HCT116 (cell line): Measurements from ENCODE around the gene PCP2.

Source experiments
- JUND ChIP-seq: IDR thresholded peaks from 2 replicates; pipeline ENCODE4 v1.6.1; 2012
- POLR2A ChIP-seq: IDR thresholded peaks from 2 replicates; pipeline ENCODE4 v1.7.0; 2011; ENCODE audit warnings: borderline replicate concordance; ENCODE audit not compliant: insufficient read depth, insufficient read length; ENCODE audit errors: extremely low read depth
- POLR2AphosphoS5 ChIP-seq: IDR thresholded peaks from 2 replicates; pipeline ENCODE4 v1.6.1; 2011; ENCODE audit warnings: mild to moderate bottlenecking, low read depth, low read length, moderate library complexity
- ZFX ChIP-seq: fragments of 450-650 bp; IDR thresholded peaks from 2 replicates; pipeline ENCODE4 v1.6.1; 2017
- TF ChIP-seq, protein P1 (sequence below), 3 experiments: fragments of 200-600 bp in 1 of 3; sonication (generic) in 1 of 3; IDR thresholded peaks in 2 of 3; conservative IDR thresholded peaks in 1 of 3; 2 replicates each; pipeline ENCODE4 v1.5.1; 2012 to 2017; ENCODE audit warnings: low read depth in 2 of 3, low read length in 2 of 3, antibody characterized with exemption in 1 of 3, borderline replicate concordance in 1 of 3, control low read depth in 1 of 3, mild to moderate bottlenecking in 1 of 3, mixed read lengths in 1 of 3, mixed run types in 1 of 3, moderate library complexity in 1 of 3; ENCODE audit not compliant: insufficient read depth in 1 of 3

DNA sequence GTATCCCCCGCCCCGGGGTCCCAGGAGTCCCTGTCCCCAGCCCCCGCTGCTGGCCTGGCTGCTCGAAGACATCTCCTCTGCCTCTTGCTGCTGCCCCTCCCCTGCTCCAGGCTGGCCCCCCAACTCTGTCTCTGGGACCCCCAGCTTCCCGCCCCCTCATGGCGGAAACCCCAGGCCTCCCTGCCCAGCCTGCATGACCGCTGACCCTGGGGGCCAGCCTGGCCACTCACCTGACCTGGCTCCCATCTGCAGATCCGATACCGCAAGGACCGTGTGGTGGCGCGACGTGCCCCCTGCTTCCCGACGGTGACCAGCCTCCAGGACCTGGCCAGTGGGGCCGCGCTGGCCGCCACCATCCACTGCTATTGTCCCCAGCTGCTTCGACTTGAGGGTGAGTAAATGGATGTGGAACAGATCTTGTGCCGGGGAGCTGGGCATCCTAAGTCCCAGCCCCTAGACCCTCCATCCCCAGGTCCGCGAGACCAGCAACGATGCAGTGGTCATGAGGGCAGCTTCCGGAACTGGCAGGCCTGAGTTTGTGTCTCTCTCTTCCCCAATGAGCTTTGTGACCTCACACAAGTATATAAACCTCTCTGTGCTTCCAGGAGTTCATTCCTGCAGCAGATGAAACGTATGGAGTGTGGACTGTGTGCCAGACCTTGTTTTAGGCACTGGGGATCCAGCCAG lies 25.5 kb downstream of the PCP2 start:
- TF ChIP-seq ZFX = no peak
- TF ChIP-seq POLR2AphosphoS5 = no peak
- no peak for TF ChIP-seq POLR2A
- TF ChIP-seq, protein P1, sequence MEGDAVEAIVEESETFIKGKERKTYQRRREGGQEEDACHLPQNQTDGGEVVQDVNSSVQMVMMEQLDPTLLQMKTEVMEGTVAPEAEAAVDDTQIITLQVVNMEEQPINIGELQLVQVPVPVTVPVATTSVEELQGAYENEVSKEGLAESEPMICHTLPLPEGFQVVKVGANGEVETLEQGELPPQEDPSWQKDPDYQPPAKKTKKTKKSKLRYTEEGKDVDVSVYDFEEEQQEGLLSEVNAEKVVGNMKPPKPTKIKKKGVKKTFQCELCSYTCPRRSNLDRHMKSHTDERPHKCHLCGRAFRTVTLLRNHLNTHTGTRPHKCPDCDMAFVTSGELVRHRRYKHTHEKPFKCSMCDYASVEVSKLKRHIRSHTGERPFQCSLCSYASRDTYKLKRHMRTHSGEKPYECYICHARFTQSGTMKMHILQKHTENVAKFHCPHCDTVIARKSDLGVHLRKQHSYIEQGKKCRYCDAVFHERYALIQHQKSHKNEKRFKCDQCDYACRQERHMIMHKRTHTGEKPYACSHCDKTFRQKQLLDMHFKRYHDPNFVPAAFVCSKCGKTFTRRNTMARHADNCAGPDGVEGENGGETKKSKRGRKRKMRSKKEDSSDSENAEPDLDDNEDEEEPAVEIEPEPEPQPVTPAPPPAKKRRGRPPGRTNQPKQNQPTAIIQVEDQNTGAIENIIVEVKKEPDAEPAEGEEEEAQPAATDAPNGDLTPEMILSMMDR (IDR thresholded peaks at IDR 0.05 in 2 of 3, conservative IDR thresholded peaks at IDR 0.05 in 1 of 3; ENCODE audit: borderline replicate concordance in 1 of 3, insufficient read depth in 1 of 3, low read depth in 2 of 3, low read length in 2 of 3) = no peak
- TF ChIP-seq JUND = no peak
